Measurements from ENCODE around the gene SLC5A10.
"Not testable (repeated sequence)": the region's sequence is repeated elsewhere in the genome, so short reads cannot be mapped to it uniquely, and the experiment has no call there.

The SLC5A10 gene

DNA sequence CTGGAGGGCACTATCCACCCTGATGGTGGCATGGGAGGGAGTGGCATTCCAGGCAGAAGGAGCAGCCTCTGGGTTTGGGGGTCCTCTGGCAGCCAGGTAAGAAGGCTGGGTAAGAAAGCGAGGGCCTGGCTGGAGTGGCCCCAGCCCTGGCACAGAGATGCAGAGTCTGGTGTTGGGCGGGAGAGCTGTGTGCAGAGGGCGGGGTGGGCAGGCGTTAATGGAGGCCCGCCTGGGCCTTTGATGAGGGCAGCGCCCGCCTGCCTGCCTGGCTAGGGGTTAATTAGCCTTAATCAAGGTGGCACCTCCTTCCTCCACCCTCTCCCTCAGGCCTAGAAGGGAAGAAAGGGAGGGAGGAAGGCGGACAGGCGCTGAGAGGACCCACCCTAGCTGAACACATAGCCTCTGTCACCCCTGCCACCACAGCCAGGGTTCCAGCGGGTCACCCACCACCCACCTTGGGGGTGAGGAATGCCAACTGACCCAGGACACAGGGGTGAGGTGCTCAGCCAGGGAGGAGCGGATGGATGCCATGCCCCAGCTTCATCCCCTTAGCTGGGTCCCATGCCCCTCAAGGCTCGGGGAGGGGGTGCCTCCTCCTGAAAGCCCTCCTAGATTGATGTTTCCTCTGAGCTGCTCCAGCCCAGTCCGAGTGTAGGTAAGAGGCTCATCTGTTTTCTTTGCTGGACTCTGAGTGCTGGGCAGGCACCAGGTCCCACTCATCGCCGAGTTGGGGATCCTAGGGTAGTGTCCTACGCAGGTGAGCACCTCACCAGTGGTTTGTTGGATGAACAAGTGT lies 66.0 kb downstream of the SLC5A10 start:
- H3K4me3 ChIP-seq (ENCODE audit: low read length): no peak overlapping the region
- no peak for TF ChIP-seq CTCF (conservative IDR thresholded peaks at IDR 0.05; ENCODE audit: low read depth, low read length)
- DNase-seq (ENCODE audit: low read depth): no peak

DNA sequence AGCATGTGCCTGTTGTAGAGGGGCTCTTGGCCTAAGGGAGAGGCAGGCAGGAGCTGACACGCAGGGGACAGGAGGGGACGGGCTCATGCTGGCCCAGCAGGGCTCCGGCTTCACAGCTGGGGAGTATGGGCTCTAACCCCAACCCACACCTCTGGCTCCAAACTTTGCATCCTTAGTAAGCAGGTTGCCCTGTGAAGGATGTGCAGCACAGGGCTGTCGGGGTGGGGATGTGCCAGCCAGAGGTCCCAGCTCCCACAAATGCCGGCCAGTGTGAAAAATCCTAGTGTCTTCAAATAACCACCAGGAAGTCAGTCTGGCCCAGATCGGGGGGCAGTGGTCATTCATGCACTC lies 66.6 kb downstream of the SLC5A10 start:
- no peak overlapping the region for H3K4me3 ChIP-seq (ENCODE audit: low read length)
- TF ChIP-seq CTCF (conservative IDR thresholded peaks at IDR 0.05; ENCODE audit: low read depth, low read length): no peak
- no peak for DNase-seq (ENCODE audit: low read depth)

DNA sequence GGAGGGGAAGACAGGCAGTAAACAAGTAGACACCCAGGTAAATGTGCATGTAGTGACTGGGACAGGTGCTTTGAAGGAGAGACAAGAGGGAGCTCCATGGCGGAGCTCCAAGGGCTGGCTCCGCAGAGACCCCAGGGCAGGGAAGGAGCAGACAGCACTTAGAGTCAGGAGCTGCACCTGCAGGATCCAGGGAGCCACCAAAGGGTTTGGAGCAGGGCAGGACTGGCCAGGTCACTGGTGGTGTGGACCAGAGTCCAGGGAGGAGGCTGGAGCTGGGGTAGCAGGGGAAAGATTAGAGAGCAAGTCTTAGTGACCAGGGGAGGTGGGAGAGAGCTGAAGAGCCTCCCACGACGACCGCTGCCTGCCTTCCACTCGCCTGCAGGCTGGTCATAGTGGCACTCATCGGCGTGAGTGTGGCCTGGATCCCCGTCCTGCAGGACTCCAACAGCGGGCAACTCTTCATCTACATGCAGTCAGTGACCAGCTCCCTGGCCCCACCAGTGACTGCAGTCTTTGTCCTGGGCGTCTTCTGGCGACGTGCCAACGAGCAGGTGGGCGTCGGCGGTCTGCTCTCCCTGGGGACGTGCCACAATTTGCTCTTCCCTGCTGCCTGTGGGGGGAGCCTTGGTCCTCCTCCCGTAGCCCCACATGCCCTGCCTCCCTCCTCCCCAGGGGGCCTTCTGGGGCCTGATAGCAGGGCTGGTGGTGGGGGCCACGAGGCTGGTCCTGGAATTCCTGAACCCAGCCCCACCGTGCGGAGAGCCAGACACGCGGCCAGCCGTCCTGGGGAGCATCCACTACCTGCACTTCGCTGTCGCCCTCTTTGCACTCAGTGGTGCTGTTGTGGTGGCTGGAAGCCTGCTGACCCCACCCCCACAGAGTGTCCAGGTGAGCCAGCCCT lies 67.3 kb downstream of the SLC5A10 start:
- no peak for DNase-seq (ENCODE audit: low read depth)
- H3K4me3 ChIP-seq (ENCODE audit: low read length): no peak overlapping the region
- TF ChIP-seq CTCF (conservative IDR thresholded peaks at IDR 0.05; ENCODE audit: low read depth, low read length): no peak

GRCh38 chr17:19020016-19020415 lies 68.1 kb downstream of the SLC5A10 start:
- H3K4me3 ChIP-seq (ENCODE audit: low read length): no peak overlapping the region
- TF ChIP-seq CTCF (conservative IDR thresholded peaks at IDR 0.05; ENCODE audit: low read depth, low read length): no peak
- DNase-seq (ENCODE audit: low read depth): no peak

- not testable (repeated sequence) for DNase-seq (ENCODE audit: low read depth); H3K4me3 ChIP-seq (ENCODE audit: low read length)
Observed at GRCh38 chr17:19021011-19021621, 69.2 kb downstream of the SLC5A10 start.

- no peak for TF ChIP-seq CTCF (conservative IDR thresholded peaks at IDR 0.05; ENCODE audit: low read depth, low read length)
- no peak for DNase-seq (ENCODE audit: low read depth)
- no peak overlapping the region for H3K4me3 ChIP-seq (ENCODE audit: low read length)
Observed at GRCh38 chr17:19021622-19022083, 69.7 kb downstream of the SLC5A10 start.

- no peak overlapping the region for H3K4me3 ChIP-seq (ENCODE audit: low read length)
- no peak for DNase-seq (ENCODE audit: low read depth)
- no peak for TF ChIP-seq CTCF (conservative IDR thresholded peaks at IDR 0.05; ENCODE audit: low read depth, low read length)
Observed at GRCh38 chr17:19022128-19022527, 70.2 kb downstream of the SLC5A10 start.

All from retinal pigment epithelial cell (primary cell).